ENCODE measurements around the gene THSD7B. TPM values are rescaled to one million over a fixed set of nuclear protein-coding genes. Genes with fewer than 3 reads are reported as not detected.

Gene THSD7B
- total and polyA plus RNA-seq, 2 of the 8 experiments (the other 6 are each of a cell fraction or from before 2014, with no cell fraction given) = 0.60 to 2.9 TPM

GRCh38 chr2:137211761-137212160, 446.4 kb downstream of the THSD7B start:
- Histone ChIP-seq H3K18ac (ENCODE audit: extremely low read depth, low read length) (no peak overlapping the region), H3K79me1 (ENCODE audit: low read depth, low read length) (no peaks in the 10 kb centered on the region), H3K14ac (ENCODE audit: insufficient read length) (no peak overlapping the region), H3K4ac (replicated peaks; ENCODE audit: insufficient read length, low read depth, low read length) (no peak overlapping the region), H4K20me1 (replicated peaks in 1 of 2; ENCODE audit: control insufficient read depth in 1 of 2, insufficient read depth in 2 of 2, low read length in 2 of 2) (no peaks in the 10 kb centered on the region), H3K23ac (ENCODE audit: insufficient read length) (no peak overlapping the region), H2BK20ac (ENCODE audit: low read length) (no peak overlapping the region), H3K4me2 (ENCODE audit: insufficient read depth in 1 of 2, low read depth in 2 of 2, low read length in 2 of 2) (no peak overlapping the region), H2BK120ac (replicated peaks; ENCODE audit: low read depth, low read length) (no peak overlapping the region), H3K23me2 (ENCODE audit: low read depth, low read length) (no peaks in the 10 kb centered on the region), H3K4me1 (replicated peaks in 1 of 4; ENCODE audit: control insufficient read depth in 3 of 4, insufficient read depth in 4 of 4, low read length in 3 of 4) (peaks cover 0 to 3% (median 1%) of the 10 kb centered on the region in 4 experiments; a peak in 1 of 7 replicates), H2BK5ac (ENCODE audit: low read depth, low read length) (no peak overlapping the region), H3K36me3 (ENCODE audit: control insufficient read depth in 2 of 4, insufficient read depth in 4 of 4, low read length in 3 of 4) (no peaks in the 10 kb centered on the region), H2BK12ac (ENCODE audit: low read depth, low read length) (no peak overlapping the region), H2AFZ (ENCODE audit: low read length) (no peak overlapping the region), H2AK5ac (ENCODE audit: low read depth, low read length) (no peak overlapping the region), H4K5ac (ENCODE audit: insufficient read length, low read depth, low read length) (no peak overlapping the region), H3K27ac (ENCODE audit: low read depth, low read length) (no peak overlapping the region), H3K9me3 (ENCODE audit: insufficient read depth in 2 of 2, low read depth in 1 of 2, low read length in 1 of 2) (no peaks in the 10 kb centered on the region), H4K91ac (replicated peaks; ENCODE audit: insufficient read length, low read length) (no peak overlapping the region), H2BK15ac (ENCODE audit: low read length) (no peak overlapping the region), H3K9ac (replicated peaks in 1 of 4; ENCODE audit: extremely low read depth in 1 of 4, low read depth in 3 of 4, low read length in 3 of 4) (no peak overlapping the region), H3K56ac (replicated peaks; ENCODE audit: insufficient read length, low read depth, low read length) (no peak overlapping the region), H3K27me3 (replicated peaks in 1 of 4; ENCODE audit: control insufficient read depth in 3 of 4, extremely low read depth in 1 of 4, insufficient read depth in 3 of 4, low read length in 3 of 4) (no peaks in the 10 kb centered on the region), H3K4me3 (ENCODE audit: extremely low read depth in 1 of 4, insufficient read depth in 2 of 4, low read depth in 3 of 4, low read length in 4 of 4) (no peak overlapping the region), H3K79me2 (ENCODE audit: control insufficient read depth in 1 of 2, insufficient read depth in 2 of 2, low read length in 2 of 2) (no peaks in the 10 kb centered on the region), H4K8ac (ENCODE audit: extremely low read depth, insufficient read depth, low read length) (no peak overlapping the region)
- DNase-seq (ENCODE audit: low read depth in 1 of 2, low spot score in 2 of 2) (no peak), FAIRE-seq (no peak)
- CTCF ChIA-PET (ENCODE audit: partially characterized antibody) = no interaction called here
- POLR2A ChIA-PET (ENCODE audit: partially characterized antibody) = no interaction called here
- 100% methylated on average over 1 of the region's 1 CpG; no CpG with 5 or more reads in 1 of the 2 experiments for WGBS, 2 experiments (ENCODE audit: extremely low coverage in 1 of 2, insufficient coverage in 1 of 2, insufficient read length in 1 of 2, insufficient replicate concordance in 2 of 2, low coverage in 1 of 2, low lambda C conversion rate in 2 of 2, missing lambda C conversion rate in 1 of 2)
- TF ChIP-seq BCL11A (IDR thresholded peaks at IDR 0.05; ENCODE audit: low read depth in 2 of 2, low read length in 2 of 2) = no peak
- TF ChIP-seq EZH2 (IDR thresholded peaks at IDR 0.05; ENCODE audit: low read depth, low read length, severe bottlenecking) = no peak
- no peak for TF ChIP-seq ATF3 (IDR thresholded peaks at IDR 0.05; ENCODE audit: insufficient read depth, low read depth, low read length)
- no peak for TF ChIP-seq MAFK (IDR thresholded peaks at IDR 0.05; ENCODE audit: low read depth, low read length)
- TF ChIP-seq CEBPB (IDR thresholded peaks at IDR 0.05; ENCODE audit: low read depth, low read length) = no peak
- no peak for TF ChIP-seq PHF8 (conservative IDR thresholded peaks at IDR 0.05; ENCODE audit: low read depth, low read length)
- no peak for TF ChIP-seq SP4 (IDR thresholded peaks at IDR 0.05; ENCODE audit: low read length)
